ENCODE results near the gene GUCY2F. TPM values are rescaled to one million over a fixed set of nuclear protein-coding genes. Genes with fewer than 3 reads are reported as not detected.

Gene GUCY2F
- total RNA-seq (not detected), total RNA-seq (0 to 0.07 (median 0) reads per million in 29 experiments)
- total RNA-seq (2013), result not detected

- CTCF ChIA-PET, result interaction anchor here in 1 of 2 donors (0.5 kb wide), 1 partner anchor 708 kb away, joined by 5 read pairs; no protein-coding TSS in a partner anchor
- Histone ChIP-seq H3K9me3 (no peaks in the 10 kb centered on the region), H3K27me3 (replicated peaks in 1 of 2; ENCODE audit: control insufficient read depth in 2 of 2, extremely low read depth in 1 of 2, insufficient read depth in 2 of 2, low read length in 1 of 2) (no peaks in the 10 kb centered on the region), H3K36me3 (ENCODE audit: control insufficient read depth in 2 of 2, extremely low read depth in 1 of 2, insufficient read depth in 1 of 2, low read length in 1 of 2) (no peaks in the 10 kb centered on the region), H3K4me3 (ENCODE audit: control insufficient read depth in 1 of 2, extremely low read depth in 1 of 2, low read length in 1 of 2) (no peak within 1 kb of the TSS), H3K27ac (ENCODE audit: low read length) (no peak within 1 kb of the TSS), H3K4me1 (ENCODE audit: control insufficient read depth in 1 of 2, extremely low read depth in 1 of 2, insufficient read depth in 2 of 2, low read length in 2 of 2) (no peaks in the 10 kb centered on the region)
- no peak for DNase-seq
- Mint-ChIP-seq H3K36me3 (no peaks in the 10 kb centered on the region), H3K27ac (no peak within 1 kb of the TSS), H3K9me3 (no peaks in the 10 kb centered on the region), H3K4me1 (no peaks in the 10 kb centered on the region), H3K4me3 (no peak within 1 kb of the TSS), H3K27me3 (peaks cover 2 to 24% of the 10 kb centered on the region in 2 donors)
- WGBS (ENCODE audit: insufficient coverage), result no CpG with 5 or more reads among the region's 4 CpGs
- no peak for ATAC-seq (replicated peaks in 1 of 4)
- POLR2A ChIA-PET, result no interaction called here
Observed at GRCh38 chrX:109481986-109482385, at the start of gene GUCY2F. Gene GUCY2F (minus strand): TSS chrX:109482086. CDS start chrX:109475936, 6,150 bp downstream.

GRCh38 chrX:109519001-109519400, 37.1 kb upstream of the GUCY2F start:
- no CpG with 5 or more reads among the region's 1 CpG for WGBS (ENCODE audit: insufficient coverage)
- no peak overlapping the region for H3K27ac ChIP-seq (ENCODE audit: low read length)
- Mint-ChIP-seq H3K27ac (no peak overlapping the region), H3K27me3 (peaks cover 13 to 32% of the 10 kb centered on the region in 2 donors), H3K4me3 (no peak overlapping the region), H3K36me3 (no peaks in the 10 kb centered on the region), H3K4me1 (no peaks in the 10 kb centered on the region), H3K9me3 (no peaks in the 10 kb centered on the region)
- no peaks in the 10 kb centered on the region for H3K9me3 ChIP-seq
- DNase-seq, result no peak
- ChIA-PET CTCF (no interaction called here), POLR2A (no interaction called here)
- ATAC-seq (replicated peaks in 1 of 4), result no peak
- no peaks in the 10 kb centered on the region for H3K27me3 ChIP-seq (replicated peaks in 1 of 2; ENCODE audit: control insufficient read depth in 2 of 2, extremely low read depth in 1 of 2, insufficient read depth in 2 of 2, low read length in 1 of 2)
- H3K4me3 ChIP-seq (ENCODE audit: control insufficient read depth in 1 of 2, extremely low read depth in 1 of 2, low read length in 1 of 2), result no peak overlapping the region
- H3K36me3 ChIP-seq (ENCODE audit: control insufficient read depth in 2 of 2, extremely low read depth in 1 of 2, insufficient read depth in 1 of 2, low read length in 1 of 2), result no peaks in the 10 kb centered on the region
- H3K4me1 ChIP-seq (ENCODE audit: control insufficient read depth in 1 of 2, extremely low read depth in 1 of 2, insufficient read depth in 2 of 2, low read length in 2 of 2), result no peaks in the 10 kb centered on the region

- H3K27me3 ChIP-seq (replicated peaks in 1 of 2; ENCODE audit: control insufficient read depth in 2 of 2, extremely low read depth in 1 of 2, insufficient read depth in 2 of 2, low read length in 1 of 2), result no peaks in the 10 kb centered on the region
- no peak for ATAC-seq (replicated peaks in 1 of 4)
- H3K4me1 Mint-ChIP-seq, result no peaks in the 10 kb centered on the region
- H3K4me3 ChIP-seq (ENCODE audit: control insufficient read depth in 1 of 2, extremely low read depth in 1 of 2, low read length in 1 of 2), result no peak overlapping the region
- H3K9me3 ChIP-seq, result no peaks in the 10 kb centered on the region
- H3K4me3 Mint-ChIP-seq, result no peak overlapping the region
- H3K36me3 ChIP-seq (ENCODE audit: control insufficient read depth in 2 of 2, extremely low read depth in 1 of 2, insufficient read depth in 1 of 2, low read length in 1 of 2), result no peaks in the 10 kb centered on the region
- H3K4me1 ChIP-seq (ENCODE audit: control insufficient read depth in 1 of 2, extremely low read depth in 1 of 2, insufficient read depth in 2 of 2, low read length in 2 of 2), result no peaks in the 10 kb centered on the region
- no peak for DNase-seq
- H3K9me3 Mint-ChIP-seq, result no peaks in the 10 kb centered on the region
- WGBS (ENCODE audit: insufficient coverage), result no CpG with 5 or more reads among the region's 1 CpG
- H3K27ac Mint-ChIP-seq, result no peak overlapping the region
- no peak overlapping the region for H3K27ac ChIP-seq (ENCODE audit: low read length)
- ChIA-PET CTCF (no interaction called here), POLR2A (no interaction called here)
- H3K27me3 Mint-ChIP-seq, result peaks cover 37 to 44% of the 10 kb centered on the region in 2 donors
- no peaks in the 10 kb centered on the region for H3K36me3 Mint-ChIP-seq
Observed at GRCh38 chrX:109511113-109511512, 29.2 kb upstream of the GUCY2F start.

GRCh38 chrX:109508915-109509314, 27.0 kb upstream of the GUCY2F start:
- Mint-ChIP-seq H3K27ac (no peak overlapping the region), H3K27me3 (peaks cover 28 to 34% of the 10 kb centered on the region in 2 donors), H3K9me3 (no peaks in the 10 kb centered on the region), H3K36me3 (no peaks in the 10 kb centered on the region), H3K4me1 (no peaks in the 10 kb centered on the region), H3K4me3 (no peak overlapping the region)
- H3K4me1 ChIP-seq (ENCODE audit: control insufficient read depth in 1 of 2, extremely low read depth in 1 of 2, insufficient read depth in 2 of 2, low read length in 2 of 2), result no peaks in the 10 kb centered on the region
- POLR2A ChIA-PET, result no interaction called here
- H3K27me3 ChIP-seq (replicated peaks in 1 of 2; ENCODE audit: control insufficient read depth in 2 of 2, extremely low read depth in 1 of 2, insufficient read depth in 2 of 2, low read length in 1 of 2), result no peaks in the 10 kb centered on the region
- no peaks in the 10 kb centered on the region for H3K9me3 ChIP-seq
- ATAC-seq (replicated peaks in 1 of 4) (no peak), DNase-seq (no peak)
- CTCF ChIA-PET, result interaction anchor here in 1 of 2 donors (0.5 kb wide), 1 partner anchor 88 kb away, joined by 3 read pairs; no protein-coding TSS in a partner anchor
- H3K36me3 ChIP-seq (ENCODE audit: control insufficient read depth in 2 of 2, extremely low read depth in 1 of 2, insufficient read depth in 1 of 2, low read length in 1 of 2), result no peaks in the 10 kb centered on the region
- no peak overlapping the region for H3K27ac ChIP-seq (ENCODE audit: low read length)
- H3K4me3 ChIP-seq (ENCODE audit: control insufficient read depth in 1 of 2, extremely low read depth in 1 of 2, low read length in 1 of 2), result no peak overlapping the region

- no peaks in the 10 kb centered on the region for H3K36me3 Mint-ChIP-seq
- Histone ChIP-seq H3K4me3 (ENCODE audit: control insufficient read depth in 1 of 2, extremely low read depth in 1 of 2, low read length in 1 of 2) (no peak overlapping the region), H3K27ac (ENCODE audit: low read length) (no peak overlapping the region), H3K9me3 (no peaks in the 10 kb centered on the region), H3K36me3 (ENCODE audit: control insufficient read depth in 2 of 2, extremely low read depth in 1 of 2, insufficient read depth in 1 of 2, low read length in 1 of 2) (no peaks in the 10 kb centered on the region), H3K4me1 (ENCODE audit: control insufficient read depth in 1 of 2, extremely low read depth in 1 of 2, insufficient read depth in 2 of 2, low read length in 2 of 2) (no peaks in the 10 kb centered on the region), H3K27me3 (replicated peaks in 1 of 2; ENCODE audit: control insufficient read depth in 2 of 2, extremely low read depth in 1 of 2, insufficient read depth in 2 of 2, low read length in 1 of 2) (no peaks in the 10 kb centered on the region)
- no peak for ATAC-seq (replicated peaks in 1 of 4)
- H3K9me3 Mint-ChIP-seq, result no peaks in the 10 kb centered on the region
- H3K27ac Mint-ChIP-seq, result no peak overlapping the region
- H3K4me3 Mint-ChIP-seq, result no peak overlapping the region
- H3K4me1 Mint-ChIP-seq, result no peaks in the 10 kb centered on the region
- POLR2A ChIA-PET, result no interaction called here
- CTCF ChIA-PET, result no interaction called here
- DNase-seq, result no peak
- H3K27me3 Mint-ChIP-seq, result peaks cover 3 to 30% of the 10 kb centered on the region in 2 donors
- no CpG with 5 or more reads among the region's 3 CpGs for WGBS (ENCODE audit: insufficient coverage)
Observed at GRCh38 chrX:109501176-109501575, 19.3 kb upstream of the GUCY2F start.

- no peak overlapping the region for H3K27ac ChIP-seq (ENCODE audit: low read length)
- no peaks in the 10 kb centered on the region for H3K27me3 ChIP-seq (replicated peaks in 1 of 2; ENCODE audit: control insufficient read depth in 2 of 2, extremely low read depth in 1 of 2, insufficient read depth in 2 of 2, low read length in 1 of 2)
- no peaks in the 10 kb centered on the region for H3K4me1 ChIP-seq (ENCODE audit: control insufficient read depth in 1 of 2, extremely low read depth in 1 of 2, insufficient read depth in 2 of 2, low read length in 2 of 2)
- DNase-seq, result no peak
- Mint-ChIP-seq H3K36me3 (no peaks in the 10 kb centered on the region), H3K9me3 (no peaks in the 10 kb centered on the region), H3K4me3 (no peak overlapping the region), H3K27me3 (peaks cover 3 to 35% of the 10 kb centered on the region in 2 donors), H3K4me1 (no peaks in the 10 kb centered on the region), H3K27ac (no peak overlapping the region)
- no CpG with 5 or more reads among the region's 1 CpG for WGBS (ENCODE audit: insufficient coverage)
- ATAC-seq (replicated peaks in 1 of 4), result no peak
- POLR2A ChIA-PET, result no interaction called here
- H3K9me3 ChIP-seq, result no peaks in the 10 kb centered on the region
- no peaks in the 10 kb centered on the region for H3K36me3 ChIP-seq (ENCODE audit: control insufficient read depth in 2 of 2, extremely low read depth in 1 of 2, insufficient read depth in 1 of 2, low read length in 1 of 2)
- H3K4me3 ChIP-seq (ENCODE audit: control insufficient read depth in 1 of 2, extremely low read depth in 1 of 2, low read length in 1 of 2), result no peak overlapping the region
- CTCF ChIA-PET, result no interaction called here
Observed at GRCh38 chrX:109498434-109498833, 16.5 kb upstream of the GUCY2F start.

GRCh38 chrX:109489174-109489573, 7.3 kb upstream of the GUCY2F start:
- H3K4me1 Mint-ChIP-seq, result no peaks in the 10 kb centered on the region
- Histone ChIP-seq H3K9me3 (no peaks in the 10 kb centered on the region), H3K27ac (ENCODE audit: low read length) (no peak overlapping the region), H3K4me1 (ENCODE audit: control insufficient read depth in 1 of 2, extremely low read depth in 1 of 2, insufficient read depth in 2 of 2, low read length in 2 of 2) (no peaks in the 10 kb centered on the region), H3K36me3 (ENCODE audit: control insufficient read depth in 2 of 2, extremely low read depth in 1 of 2, insufficient read depth in 1 of 2, low read length in 1 of 2) (no peaks in the 10 kb centered on the region), H3K4me3 (ENCODE audit: control insufficient read depth in 1 of 2, extremely low read depth in 1 of 2, low read length in 1 of 2) (no peak overlapping the region), H3K27me3 (replicated peaks in 1 of 2; ENCODE audit: control insufficient read depth in 2 of 2, extremely low read depth in 1 of 2, insufficient read depth in 2 of 2, low read length in 1 of 2) (no peaks in the 10 kb centered on the region)
- WGBS (ENCODE audit: insufficient coverage), result no CpG with 5 or more reads among the region's 2 CpGs
- H3K9me3 Mint-ChIP-seq, result no peaks in the 10 kb centered on the region
- no peaks in the 10 kb centered on the region for H3K36me3 Mint-ChIP-seq
- POLR2A ChIA-PET, result no interaction called here
- H3K4me3 Mint-ChIP-seq, result no peak overlapping the region
- H3K27me3 Mint-ChIP-seq, result peaks cover 0 to 17% of the 10 kb centered on the region in 2 donors
- DNase-seq (no peak), ATAC-seq (replicated peaks in 1 of 4) (no peak)
- CTCF ChIA-PET, result interaction anchor here in 1 of 2 donors (0.7 kb wide), 1 partner anchor 186 kb away, joined by 4 read pairs; no protein-coding TSS in a partner anchor
- H3K27ac Mint-ChIP-seq, result no peak overlapping the region

All from T-cell (primary cell).